Measurements from ENCODE around the gene STK39.

Gene STK39

GRCh38 chr2:168165985-168166901 lies 81.2 kb downstream of the STK39 start:
- in situ Hi-C loops (cut with MboI; ENCODE audit: low sequenced_read_pairs), result no loop called here

DNA sequence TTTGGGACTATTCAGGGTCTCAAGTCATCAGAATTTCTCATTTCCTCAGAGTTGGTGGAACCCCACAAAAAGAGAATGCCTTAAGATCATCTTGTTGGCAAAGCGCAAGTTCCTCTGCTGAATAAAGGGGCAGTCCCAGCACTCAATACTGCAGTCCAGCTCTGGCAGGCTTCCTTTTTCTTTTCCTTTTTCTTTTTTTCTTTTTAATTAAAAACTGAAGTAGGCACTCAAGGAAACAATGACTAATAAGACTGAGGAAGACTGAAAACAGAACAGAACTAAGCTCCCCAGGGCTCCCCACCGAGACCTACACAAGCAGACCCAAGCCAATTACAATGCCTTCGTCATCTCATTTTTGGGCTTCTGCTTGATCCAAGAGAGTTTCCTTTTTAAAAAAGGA lies 82.0 kb downstream of the STK39 start:
- in situ Hi-C loops (cut with MboI; ENCODE audit: low sequenced_read_pairs), result no loop called here

GRCh38 chr2:168160897-168161296 lies 86.5 kb downstream of the STK39 start:
- in situ Hi-C loops (cut with MboI; ENCODE audit: low sequenced_read_pairs), result no loop called here

GRCh38 chr2:168159754-168160585 lies 87.4 kb downstream of the STK39 start:
- in situ Hi-C loops (cut with MboI; ENCODE audit: low sequenced_read_pairs), result no loop called here

GRCh38 chr2:168158586-168158985 lies 88.8 kb downstream of the STK39 start:
- in situ Hi-C loops (cut with MboI; ENCODE audit: low sequenced_read_pairs), result no loop called here

DNA sequence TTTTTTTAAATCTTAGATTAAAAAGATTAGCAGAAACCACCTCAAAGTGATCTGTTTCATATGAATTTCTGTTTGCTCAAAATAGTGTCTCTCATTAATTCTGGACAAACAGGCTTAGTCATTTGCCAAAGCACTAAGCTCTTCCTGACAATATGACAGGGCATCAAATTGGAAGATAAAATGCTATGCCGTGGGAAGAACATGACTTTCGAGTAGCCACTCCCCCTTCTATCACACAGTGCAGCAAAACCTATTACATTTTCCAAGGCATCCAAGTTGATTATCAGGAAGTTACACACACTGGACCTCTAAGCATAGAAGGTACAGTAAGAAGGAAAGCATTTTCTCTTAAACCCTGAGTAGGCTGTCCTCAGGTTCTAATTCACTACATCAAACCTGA lies 89.5 kb downstream of the STK39 start:
- in situ Hi-C loops (cut with MboI; ENCODE audit: low sequenced_read_pairs), result no loop called here

DNA sequence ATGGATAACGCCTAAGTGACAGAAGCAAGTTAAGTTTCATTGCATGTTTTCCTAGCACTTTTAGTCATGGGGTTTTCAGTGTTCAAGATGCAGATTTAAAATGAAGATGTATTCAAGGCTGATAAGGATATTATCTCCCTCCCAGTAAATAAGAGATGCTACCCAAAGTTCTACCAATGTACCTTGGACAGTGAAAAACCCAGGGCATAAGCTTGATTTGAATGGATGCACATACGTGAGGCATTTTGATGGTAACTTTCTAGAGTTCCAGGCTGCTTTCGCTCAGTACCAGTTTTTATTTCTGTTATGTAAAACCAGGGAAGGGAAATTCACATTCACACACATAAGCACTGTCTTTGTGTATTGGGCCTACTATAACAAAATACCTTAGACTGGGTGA lies 90.3 kb downstream of the STK39 start:
- in situ Hi-C loops (cut with MboI; ENCODE audit: low sequenced_read_pairs), result no loop called here

DNA sequence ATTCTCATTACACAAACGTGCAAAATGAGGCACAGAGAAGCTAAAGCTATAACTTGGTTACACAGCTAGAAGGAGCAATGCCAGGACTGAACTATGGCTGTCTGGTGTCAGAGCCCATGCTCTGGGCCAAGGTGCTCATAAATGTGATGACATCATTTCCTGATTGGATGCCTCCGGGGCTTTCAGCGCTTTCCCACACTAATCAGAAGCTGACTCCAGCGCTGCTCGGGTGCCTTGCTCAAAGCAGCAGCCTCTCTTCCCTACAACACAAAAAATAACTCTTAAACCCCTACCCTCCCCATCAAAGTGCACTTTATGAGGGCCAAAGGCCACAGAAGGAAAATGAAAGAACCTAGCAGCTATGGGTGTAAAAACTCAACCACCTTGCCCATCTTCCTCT lies 90.7 kb downstream of the STK39 start:
- in situ Hi-C loops (cut with MboI; ENCODE audit: low sequenced_read_pairs), result no loop called here

- in situ Hi-C loops (cut with MboI; ENCODE audit: low sequenced_read_pairs), result no loop called here
These were observed 91.7 kb downstream of the STK39 start for GRCh38 chr2:168155680-168156079.

- in situ Hi-C loops (cut with MboI; ENCODE audit: low sequenced_read_pairs), result no loop called here
These were observed 92.3 kb downstream of the STK39 start for GRCh38 chr2:168155046-168155445.

GRCh38 chr2:168152902-168153530 lies 94.4 kb downstream of the STK39 start:
- in situ Hi-C loops (cut with MboI; ENCODE audit: low sequenced_read_pairs), result no loop called here

- in situ Hi-C loops (cut with MboI; ENCODE audit: low sequenced_read_pairs), result no loop called here
These were observed 97.4 kb downstream of the STK39 start for GRCh38 chr2:168149986-168150385.

DNA sequence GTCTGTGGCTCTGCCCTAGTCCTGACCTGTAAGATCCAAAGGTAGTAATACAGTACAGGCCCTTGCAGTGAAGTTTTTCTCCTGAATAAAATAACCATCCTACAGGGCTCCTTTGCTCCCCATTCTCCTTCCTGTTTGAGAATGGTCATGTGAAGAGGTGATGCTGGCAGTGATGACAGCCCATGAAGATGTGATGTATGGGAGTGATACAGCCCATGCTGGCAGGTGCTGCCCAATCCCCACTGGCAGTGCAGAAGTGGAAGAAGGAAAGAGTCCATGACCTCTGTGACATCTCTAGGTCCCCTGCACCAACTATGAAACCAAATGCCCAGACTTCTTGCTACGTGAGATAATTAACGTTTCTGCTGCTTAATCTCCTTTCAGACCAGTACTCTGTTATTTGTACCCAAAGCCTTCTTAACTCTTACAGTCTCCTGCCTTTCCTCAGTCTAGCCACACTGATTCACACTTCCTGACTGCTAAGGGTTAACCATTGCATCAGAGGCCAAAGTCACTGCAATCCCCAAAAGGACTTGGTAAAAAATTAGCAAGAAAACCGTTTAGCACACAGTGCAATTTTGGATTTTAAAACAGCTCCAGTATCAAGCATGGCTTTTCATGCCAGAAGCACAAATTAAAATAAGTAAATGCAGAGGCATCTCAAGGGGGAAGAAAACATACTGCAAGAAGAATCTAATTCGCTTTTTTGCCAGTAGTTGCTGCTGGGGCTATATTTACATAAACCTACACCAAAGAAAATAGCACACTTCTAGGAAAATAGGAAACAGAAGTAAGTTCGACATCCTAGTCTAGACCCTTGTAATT lies 98.0 kb downstream of the STK39 start:
- in situ Hi-C loops (cut with MboI; ENCODE audit: low sequenced_read_pairs), result no loop called here

GRCh38 chr2:168147830-168148794 lies 99.3 kb downstream of the STK39 start:
- in situ Hi-C loops (cut with MboI; ENCODE audit: low sequenced_read_pairs), result no loop called here

GRCh38 chr2:168146892-168147810 lies 100.2 kb downstream of the STK39 start:
- in situ Hi-C loops (cut with MboI; ENCODE audit: low sequenced_read_pairs), result no loop called here

DNA sequence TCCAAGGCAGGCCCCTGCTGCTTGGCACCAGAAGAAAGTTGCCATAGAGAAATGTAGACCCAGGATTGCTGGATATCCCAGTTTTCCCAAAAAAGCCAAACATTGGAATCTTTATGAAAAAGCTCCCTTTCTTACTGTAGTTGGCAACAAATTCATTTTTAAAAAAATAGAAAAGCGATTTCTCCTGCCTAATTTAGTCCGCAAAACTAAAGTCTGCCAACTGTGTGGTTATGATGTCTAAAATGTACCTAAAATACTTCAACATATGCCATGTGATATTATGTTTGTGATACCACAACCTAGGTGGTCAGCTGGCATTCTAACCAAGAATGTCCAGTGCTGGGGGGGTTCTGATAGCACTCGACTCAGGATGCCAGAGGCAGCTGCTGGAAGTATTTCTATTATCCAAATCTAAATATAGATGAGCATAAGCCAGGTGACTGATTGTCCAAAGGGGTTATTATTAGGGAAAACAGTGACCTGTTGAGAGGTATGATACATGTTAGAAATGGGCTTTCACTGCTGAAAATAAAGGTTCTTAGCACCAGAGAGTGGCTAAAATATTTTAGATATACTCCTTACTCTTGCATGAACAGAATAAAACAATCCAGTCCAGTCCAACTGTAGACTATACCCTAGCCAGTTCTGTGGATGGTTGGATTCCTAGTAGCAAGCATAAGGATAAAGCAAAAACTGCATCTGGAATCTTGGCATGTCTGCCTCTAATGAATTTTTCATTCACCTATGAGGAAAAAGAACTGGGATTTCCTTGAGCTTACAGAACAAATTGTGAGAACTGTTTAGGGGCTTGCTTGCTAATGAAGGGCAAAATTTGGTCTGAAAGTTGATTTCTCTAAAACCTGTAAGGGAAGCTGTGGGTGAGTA lies 101.7 kb downstream of the STK39 start:
- in situ Hi-C loops (cut with MboI; ENCODE audit: low sequenced_read_pairs), result no loop called here

- in situ Hi-C loops (cut with MboI; ENCODE audit: low sequenced_read_pairs), result no loop called here
These were observed 102.4 kb downstream of the STK39 start for GRCh38 chr2:168145011-168145410.
